HG02970 (cell line): ENCODE data around the gene TRMT61B.

Source experiments
- ATAC-seq: cut with Tn5 transposase; IDR thresholded peaks from one replicate; pipeline ENCODE4 v1.9.1; 2021; ENCODE audit warnings: mild to moderate bottlenecking, moderate library complexity, moderate number of reproducible peaks; ENCODE audit not compliant: unreplicated experiment, low FRiP score

Gene TRMT61B

DNA sequence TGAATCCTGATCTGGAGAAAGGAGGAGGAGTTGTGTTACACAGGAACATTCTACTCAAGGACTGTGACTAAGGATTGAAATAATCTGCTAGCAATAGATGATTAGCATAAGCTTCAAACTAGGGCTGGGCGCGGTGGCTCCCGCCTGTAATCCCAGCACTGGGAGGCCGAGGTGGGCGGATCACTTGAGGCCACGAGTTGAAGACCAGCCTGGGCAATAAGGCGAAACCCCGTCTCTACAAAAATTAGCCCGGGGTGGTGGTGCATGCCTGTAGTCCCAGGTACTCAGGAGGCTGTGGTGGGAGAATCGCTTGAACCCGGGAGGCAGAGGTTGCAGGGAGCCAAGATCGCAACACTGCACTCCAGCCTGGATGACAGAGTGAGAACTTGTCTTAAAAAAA lies 1.5 kb downstream of the TRMT61B start:
- no peak for ATAC-seq

DNA sequence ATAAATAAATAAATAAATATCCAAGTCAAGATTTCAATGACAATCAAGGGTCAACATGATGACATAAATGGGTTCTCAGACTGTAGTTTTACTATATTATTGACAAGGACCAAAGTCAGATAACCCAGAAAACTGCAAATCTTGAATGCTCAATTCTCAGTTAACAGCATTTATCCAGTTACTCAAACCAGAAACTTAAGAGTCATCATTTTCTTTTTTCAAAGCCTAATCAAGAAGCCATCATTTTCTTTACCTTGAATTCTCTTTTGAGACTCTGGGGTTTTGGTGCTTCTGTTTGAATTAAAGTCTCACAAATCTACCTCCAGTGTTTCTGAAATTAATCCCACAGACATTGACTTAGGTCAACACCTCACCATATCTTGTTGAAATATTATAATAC lies 14.1 kb downstream of the TRMT61B start:
- no peak for ATAC-seq

DNA sequence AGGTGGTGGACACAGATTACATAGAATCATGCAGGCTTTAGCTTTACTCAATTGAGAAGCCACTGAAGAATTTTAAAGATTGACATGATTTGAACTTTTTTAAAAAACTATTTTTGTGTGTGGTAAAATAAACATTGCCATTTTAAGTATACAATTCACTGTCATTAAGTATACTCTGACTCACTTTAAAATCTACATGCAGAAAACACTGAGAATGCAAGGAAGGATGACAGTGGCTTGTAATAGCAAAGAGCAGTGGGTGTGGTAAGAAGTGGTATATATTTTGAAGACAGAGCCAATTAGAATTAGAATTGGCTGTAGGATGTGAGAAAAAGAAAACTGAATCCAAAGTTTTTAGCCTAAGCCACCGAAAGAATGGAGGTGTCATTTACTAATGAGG lies 14.9 kb downstream of the TRMT61B start:
- no peak for ATAC-seq

DNA sequence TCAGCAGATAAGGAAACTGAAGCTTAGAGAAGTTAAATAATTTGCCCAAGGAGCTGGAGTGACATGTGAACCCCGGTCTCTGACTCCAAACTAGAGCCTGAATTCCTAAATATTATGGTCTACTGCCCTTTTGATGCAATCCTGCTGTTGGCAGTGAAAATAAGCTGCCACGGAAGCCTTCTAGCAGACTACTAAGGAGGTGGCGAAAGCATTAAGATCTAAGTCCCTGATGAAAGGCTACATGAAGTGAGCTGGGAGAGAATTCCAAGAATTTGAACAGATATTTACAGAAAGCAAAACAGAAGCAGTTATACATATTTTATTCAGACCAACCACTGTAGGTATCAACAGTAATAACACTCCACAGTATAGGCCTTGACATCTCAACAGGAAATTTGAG lies 28.1 kb downstream of the TRMT61B start:
- no peak for ATAC-seq

DNA sequence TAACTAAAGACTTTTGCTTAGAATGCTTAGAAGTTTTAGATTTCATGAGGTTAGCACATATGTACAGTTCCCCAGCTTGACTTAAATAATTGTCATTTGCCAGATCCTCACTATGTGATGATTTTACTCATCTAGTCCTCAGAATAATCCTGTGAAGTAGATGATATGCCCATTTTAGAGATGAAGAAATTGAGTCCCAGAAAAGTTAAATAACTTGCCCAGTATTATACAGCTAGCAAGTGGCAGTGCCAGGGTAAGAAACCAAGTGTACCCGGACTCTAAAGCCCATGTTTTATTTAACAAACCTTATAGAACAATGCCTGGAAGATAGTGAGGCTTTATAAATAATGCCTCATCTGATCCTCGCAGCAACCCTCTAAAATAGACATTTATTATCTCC lies 31.1 kb downstream of the TRMT61B start:
- no peak for ATAC-seq

DNA sequence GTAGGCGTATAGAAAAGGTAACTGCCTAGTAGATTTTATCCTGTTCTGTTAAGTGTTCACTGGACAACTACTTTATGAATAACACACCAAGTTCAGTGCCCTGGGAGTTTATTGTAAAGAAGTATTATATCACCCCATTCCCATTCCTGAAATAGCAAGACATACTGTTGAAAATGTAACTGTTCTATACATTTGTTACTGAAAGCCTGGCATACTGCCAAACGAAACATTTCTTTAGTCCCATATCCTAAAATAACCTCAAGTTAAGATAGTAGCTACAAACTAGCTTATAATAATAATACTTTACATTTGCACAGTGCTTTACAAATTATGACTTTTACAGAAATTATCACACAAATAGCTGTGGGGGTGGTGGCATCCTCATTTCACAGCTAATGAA lies 34.3 kb downstream of the TRMT61B start:
- ATAC-seq, result no peak

DNA sequence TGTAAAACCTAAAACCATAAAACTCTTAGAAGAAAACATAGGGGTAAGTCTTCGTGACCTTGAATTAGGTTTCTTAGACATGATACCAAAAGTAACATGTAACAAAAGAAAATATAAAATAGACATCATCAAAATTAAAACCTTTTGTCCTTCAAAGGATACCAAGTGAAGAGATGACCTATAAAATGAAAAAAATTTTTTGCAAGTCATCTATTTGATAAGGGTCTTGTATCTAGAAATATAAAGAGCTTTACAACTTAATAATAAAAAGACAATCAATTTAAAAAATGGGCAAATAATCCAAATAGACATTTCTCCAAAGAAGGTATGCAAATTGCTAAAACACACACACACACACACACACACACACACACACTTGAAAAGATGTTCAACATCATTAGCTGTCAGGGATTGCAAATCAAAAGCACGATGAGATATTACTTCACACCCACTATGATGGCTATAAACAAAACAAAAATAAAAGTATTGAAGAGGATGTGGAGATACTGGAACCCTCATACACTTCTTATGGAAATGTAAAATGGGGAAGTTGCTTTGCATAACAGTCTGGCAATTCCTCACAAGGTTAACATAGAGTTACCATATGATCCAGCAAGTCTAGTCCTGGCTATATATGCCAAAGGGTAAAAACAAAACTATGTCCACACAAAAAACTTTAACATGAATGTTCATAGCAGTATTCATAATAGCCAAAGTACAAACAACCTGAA lies 36.2 kb downstream of the TRMT61B start:
- no peak for ATAC-seq

DNA sequence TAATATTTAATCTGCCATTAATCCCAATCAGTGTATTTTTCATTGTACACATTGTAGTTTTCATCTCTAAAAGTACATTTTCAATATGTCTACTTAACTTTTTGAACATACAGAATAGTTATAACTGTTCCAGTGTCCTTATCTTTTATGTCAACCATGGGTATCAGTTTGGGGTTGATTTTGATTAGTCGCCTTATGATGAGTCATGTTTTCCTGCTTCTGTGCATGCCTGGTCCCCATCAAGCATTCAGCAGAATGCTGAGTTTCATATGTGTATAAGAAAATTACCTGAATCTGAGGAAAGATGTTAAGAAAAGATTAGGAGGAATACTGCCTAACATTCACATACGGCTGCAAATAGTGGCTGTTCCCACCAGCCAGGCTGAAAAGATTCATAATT lies 41.7 kb downstream of the TRMT61B start:
- no peak for ATAC-seq

DNA sequence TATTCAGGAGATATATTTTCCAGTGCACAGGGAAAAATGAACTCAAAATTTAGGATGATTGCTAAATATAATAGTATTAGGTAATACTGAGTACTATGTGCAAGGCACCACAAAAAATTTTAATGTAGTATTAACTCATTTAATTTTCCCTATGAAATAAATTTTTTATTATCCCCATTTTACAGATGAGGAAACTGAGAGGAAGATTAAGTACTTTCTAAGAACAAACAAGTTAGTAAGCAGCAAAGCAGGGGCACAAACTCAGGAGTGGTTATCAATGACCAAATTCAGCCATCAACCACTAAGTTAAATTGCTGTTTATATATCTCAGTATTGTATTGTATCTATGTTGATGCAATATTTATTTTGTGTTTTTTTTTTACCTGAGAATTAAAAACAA lies 45.2 kb downstream of the TRMT61B start:
- no peak for ATAC-seq

DNA sequence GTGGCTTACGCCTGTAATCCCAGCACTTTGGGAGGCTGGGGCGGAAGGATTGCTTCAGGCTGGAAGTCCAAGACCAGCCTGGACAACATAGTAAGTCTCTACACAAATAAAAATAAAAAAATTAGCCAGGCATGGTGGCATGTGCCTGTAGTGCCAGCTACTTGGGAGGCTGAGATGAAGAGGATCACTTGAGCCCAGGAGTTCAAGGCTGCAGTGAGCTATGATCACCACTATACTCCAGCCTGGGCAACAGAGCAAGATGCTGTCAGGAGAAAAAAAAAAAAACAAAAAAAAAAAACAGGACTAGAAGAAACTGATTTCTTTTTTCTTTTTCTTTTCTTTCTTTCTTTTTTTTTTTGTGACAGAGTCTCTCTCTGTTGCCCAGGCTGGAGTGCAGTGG lies 45.9 kb downstream of the TRMT61B start:
- ATAC-seq, result no peak

DNA sequence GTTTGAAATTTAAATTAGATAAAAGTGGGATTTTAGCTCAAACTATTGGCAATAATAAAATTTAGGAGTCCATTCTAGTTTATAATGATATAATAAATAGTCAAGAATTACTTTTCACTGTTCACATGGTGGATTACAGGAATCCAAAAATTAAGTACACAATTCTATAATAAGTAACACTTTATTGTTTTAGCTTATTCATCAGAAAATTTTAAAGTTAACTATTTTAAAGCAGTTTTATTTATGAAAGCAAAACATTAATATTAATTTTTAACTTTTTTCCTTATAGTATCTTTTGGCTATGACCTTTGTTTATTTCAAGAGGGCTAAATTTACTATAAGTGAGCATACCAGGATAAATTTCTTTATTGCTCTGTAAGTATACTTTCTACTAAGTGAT lies 48.1 kb downstream of the TRMT61B start:
- ATAC-seq, result no peak

DNA sequence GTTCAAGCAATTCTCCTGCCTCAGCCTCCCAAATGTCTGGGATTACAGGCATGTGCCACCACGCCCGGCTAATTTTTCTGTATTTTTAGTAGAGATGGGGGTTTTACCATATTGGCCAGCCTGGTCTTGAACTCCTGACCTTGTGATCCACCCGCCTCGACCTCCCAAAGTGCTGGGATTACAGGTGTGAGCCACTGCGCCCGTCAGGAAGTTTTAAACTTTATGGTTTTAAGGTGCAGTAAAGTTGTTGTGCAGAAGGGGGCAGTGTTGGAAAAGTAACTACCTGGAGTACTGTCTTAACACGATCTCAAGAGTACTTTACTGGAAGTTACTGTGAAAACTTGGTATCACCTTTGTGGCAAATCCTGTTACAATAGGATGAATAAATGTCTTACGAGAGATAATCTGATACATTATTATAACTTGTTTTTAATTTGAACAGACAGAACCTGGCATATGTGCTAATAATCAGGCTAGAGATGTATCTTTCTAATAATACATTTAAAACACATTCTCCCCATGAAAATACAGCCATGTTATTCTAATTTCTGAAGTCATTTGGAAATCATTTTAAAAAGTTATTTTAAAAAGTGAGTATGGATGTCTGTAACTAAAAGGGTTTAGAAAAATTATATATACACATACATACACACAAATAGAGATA lies 48.7 kb downstream of the TRMT61B start:
- ATAC-seq, result no peak

DNA sequence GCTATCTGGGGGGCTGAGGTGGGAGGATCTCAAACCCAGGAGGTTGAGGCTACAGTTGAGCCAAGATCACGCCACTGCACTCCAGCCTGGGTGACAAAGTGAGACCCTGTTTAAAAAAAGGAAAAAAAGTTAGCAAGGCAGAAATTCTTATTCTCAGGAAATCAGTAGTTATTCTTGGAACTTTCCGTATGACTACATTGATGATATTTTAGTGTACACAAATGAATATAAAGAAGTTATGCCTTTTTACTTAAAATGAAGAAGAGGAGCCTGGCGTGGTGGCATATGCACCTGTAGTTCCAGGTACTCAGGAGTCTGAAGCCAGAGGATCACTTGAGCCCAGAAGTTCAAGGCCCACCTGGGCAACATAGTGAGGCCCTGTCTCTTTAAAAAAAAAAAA lies 52.1 kb downstream of the TRMT61B start:
- ATAC-seq, result no peak

DNA sequence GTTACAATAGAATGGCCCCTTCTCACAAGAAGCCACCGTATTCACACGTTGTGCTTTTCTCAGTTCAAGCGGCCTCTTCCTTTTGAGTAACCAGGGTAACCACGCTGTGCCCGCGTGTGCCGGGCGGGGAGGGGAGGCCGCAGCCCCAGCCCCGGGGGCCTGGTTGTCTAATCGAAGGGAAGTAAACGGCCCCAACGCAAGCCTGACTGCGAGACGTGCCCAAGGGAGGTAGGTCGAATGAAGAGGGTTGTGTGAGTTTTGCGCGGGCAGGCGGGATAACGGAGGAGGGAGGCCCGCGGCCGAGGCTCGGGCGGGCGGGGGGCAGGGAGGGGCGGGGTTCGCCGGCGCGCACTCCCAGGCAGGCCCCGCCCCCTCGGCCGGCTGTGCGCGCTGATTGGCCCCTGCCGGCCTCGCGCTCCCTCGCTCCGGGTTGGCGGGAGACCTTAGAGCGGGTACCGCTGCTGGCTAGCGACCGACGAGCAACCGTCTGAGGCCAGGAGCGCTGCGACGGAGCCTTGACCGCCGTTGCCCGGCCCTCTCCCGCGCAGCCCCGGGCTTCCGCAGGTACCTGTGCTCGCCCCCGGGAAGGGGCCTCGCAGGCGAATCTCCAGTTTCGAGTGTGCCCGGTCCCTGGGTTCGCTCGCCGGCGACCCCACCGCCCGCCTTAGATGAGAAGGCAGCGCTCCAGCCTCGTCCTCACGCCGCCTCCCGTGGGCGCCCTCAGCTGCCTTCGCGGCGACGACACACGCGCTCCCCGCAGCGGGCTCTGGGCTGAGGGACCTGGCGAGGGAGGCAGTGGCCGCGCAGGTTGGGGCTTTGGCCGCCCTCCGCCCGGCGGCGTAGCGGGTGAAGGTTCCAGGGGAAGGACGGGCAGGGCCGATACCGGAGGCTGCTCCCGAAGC lies 59.5 kb downstream of the TRMT61B start, which contains the start of gene SPDYA:
Gene SPDYA (plus strand): TSS at position 451 of the 902 bp plus-strand sequence. CDS start 5,181 bp downstream, outside the sequence.
- ATAC-seq, result no peak

DNA sequence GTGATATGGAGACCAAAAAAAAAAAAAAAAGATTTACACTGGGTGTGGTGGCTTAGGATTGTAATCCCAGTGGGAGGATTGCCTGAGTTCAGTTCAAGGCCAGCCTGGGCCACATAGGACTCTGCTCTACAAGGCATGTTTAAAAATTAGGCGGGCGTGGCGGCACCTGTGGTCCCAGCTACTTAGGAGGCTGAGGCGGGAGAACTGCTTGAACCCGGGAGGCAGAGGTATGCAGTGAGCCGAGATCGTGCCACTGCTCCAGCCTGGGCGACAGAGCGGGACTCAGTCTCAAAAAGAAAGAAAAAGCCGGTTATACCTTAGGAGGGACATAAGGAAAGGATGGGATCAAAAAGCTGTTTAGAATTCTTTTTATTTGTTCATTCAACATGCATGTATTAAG lies 60.2 kb downstream of the TRMT61B start:
- no peak for ATAC-seq

DNA sequence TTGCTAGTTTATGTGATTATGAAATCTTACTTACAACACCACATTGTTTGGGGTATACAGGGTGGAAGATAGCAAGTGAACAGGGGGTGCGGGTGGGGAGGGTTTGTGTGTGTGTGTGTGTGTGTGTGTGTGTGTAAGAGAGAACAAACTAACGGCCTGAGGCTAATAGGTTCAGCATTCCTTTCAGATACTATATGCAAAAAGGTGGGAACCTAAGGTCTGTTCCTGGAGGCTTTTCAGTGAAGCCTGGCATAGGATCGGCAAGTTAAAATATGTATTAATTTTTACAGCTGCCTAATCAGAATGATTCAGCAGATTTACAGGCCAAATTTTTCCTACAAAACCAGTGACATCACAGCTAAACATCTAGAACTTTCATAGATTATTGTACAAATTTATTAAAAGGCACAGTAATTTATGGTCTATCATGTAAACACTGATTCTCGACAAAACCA lies 67.1 kb downstream of the TRMT61B start:
- ATAC-seq, result no peak

DNA sequence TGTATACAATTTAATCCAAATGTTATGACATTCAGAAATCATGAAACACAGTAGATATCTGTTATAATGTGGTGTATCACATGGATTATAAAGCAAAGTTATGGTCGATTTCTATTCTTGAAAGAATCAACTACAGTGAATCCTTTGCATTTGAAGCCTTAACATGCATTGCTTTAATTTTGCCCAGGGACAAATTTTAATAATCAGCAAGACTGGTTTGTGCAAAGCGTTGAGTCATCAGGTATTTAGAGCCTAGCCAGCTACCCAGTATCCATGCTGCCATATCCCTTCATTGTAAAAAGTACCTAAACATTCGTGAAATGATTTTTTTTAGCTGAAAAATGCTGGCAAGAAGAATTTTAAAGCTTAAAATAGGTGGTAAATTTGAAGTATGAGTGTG lies 68.4 kb downstream of the TRMT61B start:
- no peak for ATAC-seq
